HepG2 (cell line): ENCODE results near the gene ZNF446. TPM values are rescaled to one million over a fixed set of nuclear protein-coding genes. Genes with fewer than 3 reads are reported as not detected.
A peak's percentile ranks its signal among the peaks of the same experiment; 100 is the strongest.

Experiments
- BRF2 ChIP-seq: sonication (generic); formaldehyde crosslinking; IDR thresholded peaks from 2 replicates; pipeline ENCODE4 v1.8.1; 2022; ENCODE audit warnings: mild to moderate bottlenecking, missing genetic modification reagents
- FOXO4 ChIP-seq: sonication (generic); formaldehyde crosslinking; conservative IDR thresholded peaks from 2 replicates; pipeline ENCODE4 v1.8.1; 2023; ENCODE audit warnings: missing genetic modification reagents
- HNF4G ChIP-seq, 2 experiments: sonication (generic) in 1 of 2; formaldehyde crosslinking in 1 of 2; IDR thresholded peaks; 2 replicates each; pipeline versions ENCODE4 v1.4.0 to v1.6.1; 2011 to 2020; ENCODE audit warnings: borderline replicate concordance in 2 of 2, low read depth in 2 of 2, mild to moderate bottlenecking in 2 of 2, low read length in 1 of 2, missing genetic modification reagents in 1 of 2, moderate library complexity in 1 of 2
- KAT7 ChIP-seq: IDR thresholded peaks from 2 replicates; pipeline ENCODE4 v1.6.1; 2018; ENCODE audit warnings: borderline replicate concordance, missing compliant biosample characterization
- MXD4 ChIP-seq: IDR thresholded peaks from 2 replicates; pipeline ENCODE4 v1.6.1; 2016; ENCODE audit warnings: mild to moderate bottlenecking, missing biosample characterization, missing genetic modification reagents
- NBN ChIP-seq: fragments of 450-650 bp; conservative IDR thresholded peaks from 2 replicates; pipeline ENCODE4 v1.6.1; 2017
- PHB2 ChIP-seq: fragments of 450-650 bp; IDR thresholded peaks from 2 replicates; pipeline ENCODE4 v1.6.1; 2018; ENCODE audit not compliant: partially characterized antibody
- SMAD9 ChIP-seq: sonication (generic); formaldehyde crosslinking; IDR thresholded peaks from 2 replicates; pipeline ENCODE4 v1.5.1; 2020; ENCODE audit warnings: mild to moderate bottlenecking, missing genetic modification reagents
- TAF15 ChIP-seq: fragments of 200-400 bp; formaldehyde crosslinking; IDR thresholded peaks from one replicate; pipeline ENCODE4 v1.6.1; 2018; ENCODE audit warnings: mild to moderate bottlenecking, low read depth, low read length; ENCODE audit not compliant: poor library complexity, severe bottlenecking
- THAP7 ChIP-seq: sonication (generic); formaldehyde crosslinking; IDR thresholded peaks from 2 replicates; pipeline ENCODE4 v1.8.1; 2023; ENCODE audit warnings: mild to moderate bottlenecking, missing genetic modification reagents
- TRIM24 ChIP-seq: sonication (generic); formaldehyde crosslinking; IDR thresholded peaks from 2 replicates; pipeline ENCODE4 v1.8.0; 2022; ENCODE audit warnings: mild to moderate bottlenecking, missing genetic modification reagents
- ZKSCAN5 ChIP-seq: sonication (generic); formaldehyde crosslinking; IDR thresholded peaks from 2 replicates; pipeline ENCODE4 v1.5.1; 2020; ENCODE audit warnings: mild to moderate bottlenecking, missing genetic modification reagents
- ZMAT3 ChIP-seq: sonication (generic); formaldehyde crosslinking; conservative IDR thresholded peaks from 2 replicates; pipeline ENCODE4 v1.7.0; 2021; ENCODE audit warnings: missing genetic modification reagents
- ZNF589 ChIP-seq: sonication (generic); formaldehyde crosslinking; conservative IDR thresholded peaks from 2 replicates; pipeline ENCODE4 v1.8.0; 2022; ENCODE audit warnings: mild to moderate bottlenecking, moderate library complexity, missing genetic modification reagents
- ZNF768 ChIP-seq: sonication (generic); formaldehyde crosslinking; IDR thresholded peaks from 2 replicates; pipeline ENCODE4 v1.4.0; 2020; ENCODE audit warnings: missing genetic modification reagents
- ZZZ3 ChIP-seq: sonication (generic); formaldehyde crosslinking; IDR thresholded peaks from 2 replicates; pipeline ENCODE4 v1.4.0; 2020; ENCODE audit warnings: missing genetic modification reagents, mild to moderate bottlenecking, borderline replicate concordance
- polyA plus RNA-seq, 8 experiments: library from polyadenylated mRNA; depleted of rRNA in 3 of 8; stranded (reverse) in 7 of 8; unstranded in 1 of 8; fragments of >200 nt; fragmentation: Illumina TruSeq in 4 of 8; extraction: Trizol in 4 of 8; gene quantifications; 2 replicates each; pipeline versions ENCODE4 v1.2.1 to v1.2.3, GENCODE V29; 2011 to 2016; ENCODE audit warnings: low read depth in 4 of 8, missing spikeins in 1 of 8, mixed read lengths in 1 of 8; ENCODE audit not compliant: insufficient read depth in 1 of 8
- total RNA-seq, 5 experiments: library from RNA; depleted of rRNA; stranded (reverse); fragments of >200 nt; fragmentation: Illumina TruSeq; extraction: Trizol; gene quantifications; 2 replicates each; pipeline ENCODE4 v1.2.3, GENCODE V29; 2016; ENCODE audit warnings: low read depth in 1 of 5
- TF ChIP-seq, protein P1 (sequence below): IDR thresholded peaks from 2 replicates; pipeline ENCODE4 v1.6.1; 2016; ENCODE audit warnings: missing genetic modification reagents, missing compliant biosample characterization
- TF ChIP-seq, protein P2 (sequence below): sonication (generic); formaldehyde crosslinking; conservative IDR thresholded peaks from 2 replicates; pipeline ENCODE4 v1.4.0; 2020; ENCODE audit warnings: mild to moderate bottlenecking, missing genetic modification reagents, moderate library complexity
- TF ChIP-seq, protein P3 (sequence below): sonication (generic); formaldehyde crosslinking; IDR thresholded peaks from 2 replicates; pipeline ENCODE4 v1.4.0; 2020; ENCODE audit warnings: mild to moderate bottlenecking, missing genetic modification reagents
- TF ChIP-seq, protein P4 (sequence below): sonication (generic); IDR thresholded peaks from 2 replicates; pipeline ENCODE4 v1.6.1; 2016; ENCODE audit warnings: low read depth, borderline replicate concordance

ZNF446 gene
- total and polyA plus RNA-seq, 2 of the 13 experiments (the other 11 are each of a cell fraction or from before 2014, with no cell fraction given) = 3.0 to 3.6 TPM

GRCh38 chr19:58518256-58519086 is 42.3 kb downstream of the ZNF446 start (continued):
- TF ChIP-seq, protein P1, sequence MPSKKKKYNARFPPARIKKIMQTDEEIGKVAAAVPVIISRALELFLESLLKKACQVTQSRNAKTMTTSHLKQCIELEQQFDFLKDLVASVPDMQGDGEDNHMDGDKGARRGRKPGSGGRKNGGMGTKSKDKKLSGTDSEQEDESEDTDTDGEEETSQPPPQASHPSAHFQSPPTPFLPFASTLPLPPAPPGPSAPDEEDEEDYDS (CRISPR knock-in tag) = no peak
- TF ChIP-seq, protein P2, sequence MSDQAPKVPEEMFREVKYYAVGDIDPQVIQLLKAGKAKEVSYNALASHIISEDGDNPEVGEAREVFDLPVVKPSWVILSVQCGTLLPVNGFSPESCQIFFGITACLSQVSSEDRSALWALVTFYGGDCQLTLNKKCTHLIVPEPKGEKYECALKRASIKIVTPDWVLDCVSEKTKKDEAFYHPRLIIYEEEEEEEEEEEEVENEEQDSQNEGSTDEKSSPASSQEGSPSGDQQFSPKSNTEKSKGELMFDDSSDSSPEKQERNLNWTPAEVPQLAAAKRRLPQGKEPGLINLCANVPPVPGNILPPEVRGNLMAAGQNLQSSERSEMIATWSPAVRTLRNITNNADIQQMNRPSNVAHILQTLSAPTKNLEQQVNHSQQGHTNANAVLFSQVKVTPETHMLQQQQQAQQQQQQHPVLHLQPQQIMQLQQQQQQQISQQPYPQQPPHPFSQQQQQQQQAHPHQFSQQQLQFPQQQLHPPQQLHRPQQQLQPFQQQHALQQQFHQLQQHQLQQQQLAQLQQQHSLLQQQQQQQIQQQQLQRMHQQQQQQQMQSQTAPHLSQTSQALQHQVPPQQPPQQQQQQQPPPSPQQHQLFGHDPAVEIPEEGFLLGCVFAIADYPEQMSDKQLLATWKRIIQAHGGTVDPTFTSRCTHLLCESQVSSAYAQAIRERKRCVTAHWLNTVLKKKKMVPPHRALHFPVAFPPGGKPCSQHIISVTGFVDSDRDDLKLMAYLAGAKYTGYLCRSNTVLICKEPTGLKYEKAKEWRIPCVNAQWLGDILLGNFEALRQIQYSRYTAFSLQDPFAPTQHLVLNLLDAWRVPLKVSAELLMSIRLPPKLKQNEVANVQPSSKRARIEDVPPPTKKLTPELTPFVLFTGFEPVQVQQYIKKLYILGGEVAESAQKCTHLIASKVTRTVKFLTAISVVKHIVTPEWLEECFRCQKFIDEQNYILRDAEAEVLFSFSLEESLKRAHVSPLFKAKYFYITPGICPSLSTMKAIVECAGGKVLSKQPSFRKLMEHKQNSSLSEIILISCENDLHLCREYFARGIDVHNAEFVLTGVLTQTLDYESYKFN (CRISPR knock-in tag) = no peak
- TF ChIP-seq PHB2 (no peak), ZNF768 (no peak), FOXO4 (CRISPR knock-in tag) (no peak), KAT7 (CRISPR knock-in tag) (no peak), TRIM24 (CRISPR knock-in tag) (no peak), ZKSCAN5 (CRISPR knock-in tag) (no peak), ZMAT3 (CRISPR knock-in tag) (no peak), ZZZ3 (no peak), ZNF589 (CRISPR knock-in tag) (no peak), HNF4G (IDR thresholded peaks at IDR 0.05; ENCODE audit: borderline replicate concordance, low read depth, low read length) (no peak), HNF4G (CRISPR knock-in tag; IDR thresholded peaks at IDR 0.05; ENCODE audit: borderline replicate concordance, low read depth) (no peak), SMAD9 (CRISPR knock-in tag) (no peak), THAP7 (CRISPR knock-in tag) (no peak), BRF2 (0 out of 2 replicates have a peak, but pooled peaks have one; percentile 3), NBN (no peak), MXD4 (CRISPR knock-in tag) (no peak), TAF15 (no peak)
- TF ChIP-seq, protein P3, sequence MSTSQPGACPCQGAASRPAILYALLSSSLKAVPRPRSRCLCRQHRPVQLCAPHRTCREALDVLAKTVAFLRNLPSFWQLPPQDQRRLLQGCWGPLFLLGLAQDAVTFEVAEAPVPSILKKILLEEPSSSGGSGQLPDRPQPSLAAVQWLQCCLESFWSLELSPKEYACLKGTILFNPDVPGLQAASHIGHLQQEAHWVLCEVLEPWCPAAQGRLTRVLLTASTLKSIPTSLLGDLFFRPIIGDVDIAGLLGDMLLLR (CRISPR knock-in tag) = no peak
- TF ChIP-seq, protein P4, sequence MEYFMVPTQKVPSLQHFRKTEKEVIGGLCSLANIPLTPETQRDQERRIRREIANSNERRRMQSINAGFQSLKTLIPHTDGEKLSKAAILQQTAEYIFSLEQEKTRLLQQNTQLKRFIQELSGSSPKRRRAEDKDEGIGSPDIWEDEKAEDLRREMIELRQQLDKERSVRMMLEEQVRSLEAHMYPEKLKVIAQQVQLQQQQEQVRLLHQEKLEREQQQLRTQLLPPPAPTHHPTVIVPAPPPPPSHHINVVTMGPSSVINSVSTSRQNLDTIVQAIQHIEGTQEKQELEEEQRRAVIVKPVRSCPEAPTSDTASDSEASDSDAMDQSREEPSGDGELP = no peak
